RWPE1 (cell line): ENCODE results near the gene FUT2.

Experiments
- CTCF ChIA-PET: fragments of 350-600 bp; sonication (Branson Sonifier 250); formaldehyde crosslinking; extraction: SDS; loops from one replicate; lab custom pipeline; 2021; lab: Yijun Ruan, JAX
- POLR2A ChIA-PET: fragments of 400-600 bp; formaldehyde crosslinking; extraction: SDS; loops from one replicate; lab custom pipeline; 2020; ENCODE audit warnings: antibody characterized with exemption; ENCODE audit not compliant: low non-redundant PET; lab: Yijun Ruan, JAX
- DNase-seq: peaks from one replicate; pipeline ENCODE4 v3.0.0; 2012; ENCODE audit warnings: low spot score
- H3K27ac ChIP-seq: fragments of 450-650 bp; 2 replicates; pipeline ENCODE4 v1.5.1; 2017
- CTCF ChIP-seq: fragments of 450-650 bp; conservative IDR thresholded peaks from 2 replicates; pipeline ENCODE4 v1.5.1; 2017; ENCODE audit warnings: low read depth, mild to moderate bottlenecking

FUT2 gene

GRCh38 chr19:48752496-48753365 lies 57.0 kb downstream of the FUT2 start, which contains the start of gene FUT1:
TSS of gene FUT1 (minus strand) at chr19:48752641. CDS start at chr19:48751281, 1,360 bp downstream.
- DNase-seq, result peak; percentile 88
- peak within 1 kb of the TSS; percentile 82 for H3K27ac ChIP-seq
- TF ChIP-seq CTCF, result no peak
- ChIA-PET CTCF (no interaction called here), POLR2A (no interaction called here)

DNA sequence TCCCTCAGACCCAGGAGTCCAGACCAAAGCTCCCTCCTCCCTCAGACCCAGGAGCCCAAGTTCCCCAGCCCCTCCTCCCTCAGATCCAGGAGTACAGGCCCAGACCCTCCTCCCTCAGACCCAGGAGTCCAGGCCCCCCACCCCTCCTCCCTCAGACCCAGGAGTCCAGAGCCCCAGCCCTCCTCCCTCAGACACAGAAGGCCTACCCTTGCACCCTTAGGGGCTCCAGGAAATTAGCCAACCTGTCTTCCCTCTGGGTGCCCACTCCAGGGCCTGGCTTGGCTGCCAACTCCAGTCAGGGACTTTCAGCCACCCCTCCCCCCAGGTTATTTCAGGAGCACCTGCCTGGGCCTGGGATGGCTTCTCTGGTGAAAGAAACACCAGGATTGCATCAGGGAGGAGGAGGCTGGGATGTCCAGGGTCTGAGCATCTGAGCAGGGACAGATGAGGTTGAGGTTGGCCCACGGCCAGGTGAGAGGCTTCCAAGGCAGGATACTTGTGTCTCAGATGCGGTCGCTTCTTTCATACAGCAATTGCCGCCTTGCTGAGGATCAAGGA lies 59.4 kb downstream of the FUT2 start, which contains the start of gene FGF21:
Gene FGF21, plus strand, starts transcription at position 441 of the 558 bp plus-strand sequence. CDS start 713 bp downstream, outside the sequence.
- no peak for DNase-seq

More for the DNA sequence above, 59.4 kb downstream of the FUT2 start, which contains the start of gene FGF21:
- ChIA-PET CTCF (interaction anchor here (0.9 kb wide), 1 partner anchor 32 kb away, joined by 5 read pairs; no protein-coding TSS in a partner anchor), POLR2A (no interaction called here)
- TF ChIP-seq CTCF, result no peak
- H3K27ac ChIP-seq, result peak within 1 kb of the TSS; percentile 82; the same call in 1 of the 2 replicates
